ENCODE data around the gene NTSR2. TPM values are rescaled to one million over a fixed set of nuclear protein-coding genes. Genes with fewer than 3 reads are reported as not detected.

NTSR2 gene
- total and polyA plus RNA-seq, 4 donors: not detected

GRCh38 chr2:11649093-11649492 lies 20.9 kb downstream of the NTSR2 start:
- Histone ChIP-seq H3K27me3 (ENCODE audit: control insufficient read depth in 1 of 2, insufficient read depth in 2 of 2, low read length in 1 of 2) (no peaks in the 10 kb centered on the region), H3K4me1 (ENCODE audit: control insufficient read depth in 1 of 2, insufficient read depth in 2 of 2, low read length in 2 of 2) (peaks cover 0 to 2% of the 10 kb centered on the region in 2 donors), H3K4me3 (ENCODE audit: low read length in 2 of 2) (no peak overlapping the region), H3K36me3 (ENCODE audit: control insufficient read depth in 1 of 2, insufficient read depth in 2 of 2, low read length in 1 of 2) (no peaks in the 10 kb centered on the region), H3K27ac (ENCODE audit: low read depth in 1 of 2, low read length in 2 of 2) (no peak overlapping the region), H3K9me3 (ENCODE audit: control insufficient read depth, low read length) (no peaks in the 10 kb centered on the region)
- ATAC-seq (ENCODE audit: low FRiP score): no peak
- no peak for DNase-seq
- 66 to 68% methylated on average over 2 of the region's 2 CpGs for WGBS, 2 donors
- intact Hi-C loops (cut with DNase I): no loop called here

- WGBS, 2 donors: 44 to 46% methylated on average over 7 of the region's 7 CpGs
- ATAC-seq (ENCODE audit: low FRiP score): no peak
- intact Hi-C loops (cut with DNase I): no loop called here
- no peak overlapping the region for H3K27ac ChIP-seq (ENCODE audit: low read depth in 1 of 2, low read length in 2 of 2)
- no peak overlapping the region for H3K4me3 ChIP-seq (ENCODE audit: low read length in 2 of 2)
- no peaks in the 10 kb centered on the region for H3K27me3 ChIP-seq (ENCODE audit: control insufficient read depth in 1 of 2, insufficient read depth in 2 of 2, low read length in 1 of 2)
- no peak for DNase-seq
- H3K36me3 ChIP-seq (ENCODE audit: control insufficient read depth in 1 of 2, insufficient read depth in 2 of 2, low read length in 1 of 2): no peaks in the 10 kb centered on the region
- H3K9me3 ChIP-seq (ENCODE audit: control insufficient read depth, low read length): no peaks in the 10 kb centered on the region
- peaks cover 0 to 2% of the 10 kb centered on the region in 2 donors for H3K4me1 ChIP-seq (ENCODE audit: control insufficient read depth in 1 of 2, insufficient read depth in 2 of 2, low read length in 2 of 2)
Measured at GRCh38 chr2:11647834-11648600, 22.0 kb downstream of the NTSR2 start.

- H3K27me3 ChIP-seq (ENCODE audit: control insufficient read depth in 1 of 2, insufficient read depth in 2 of 2, low read length in 1 of 2): no peaks in the 10 kb centered on the region
- H3K4me3 ChIP-seq (ENCODE audit: low read length in 2 of 2): no peak overlapping the region
- no peak for ATAC-seq (ENCODE audit: low FRiP score)
- no peaks in the 10 kb centered on the region for H3K4me1 ChIP-seq (ENCODE audit: control insufficient read depth in 1 of 2, insufficient read depth in 2 of 2, low read length in 2 of 2)
- intact Hi-C loops (cut with DNase I): no loop called here
- H3K36me3 ChIP-seq (ENCODE audit: control insufficient read depth in 1 of 2, insufficient read depth in 2 of 2, low read length in 1 of 2): no peaks in the 10 kb centered on the region
- H3K27ac ChIP-seq (ENCODE audit: low read depth in 1 of 2, low read length in 2 of 2): no peak overlapping the region
- WGBS, 2 donors: 96 to 97% methylated on average over 3 of the region's 3 CpGs
- H3K9me3 ChIP-seq (ENCODE audit: control insufficient read depth, low read length): no peaks in the 10 kb centered on the region
- DNase-seq: no peak
Measured at GRCh38 chr2:11646530-11646929, 23.5 kb downstream of the NTSR2 start.

GRCh38 chr2:11644293-11644692 lies 25.7 kb downstream of the NTSR2 start:
- ATAC-seq (ENCODE audit: low FRiP score) (no peak), DNase-seq (no peak)
- H3K36me3 ChIP-seq (ENCODE audit: control insufficient read depth in 1 of 2, insufficient read depth in 2 of 2, low read length in 1 of 2): no peaks in the 10 kb centered on the region
- no peak overlapping the region for H3K4me3 ChIP-seq (ENCODE audit: low read length in 2 of 2)
- H3K27ac ChIP-seq (ENCODE audit: low read depth in 1 of 2, low read length in 2 of 2): no peak overlapping the region
- intact Hi-C loops (cut with DNase I): no loop called here
- no peaks in the 10 kb centered on the region for H3K27me3 ChIP-seq (ENCODE audit: control insufficient read depth in 1 of 2, insufficient read depth in 2 of 2, low read length in 1 of 2)
- H3K9me3 ChIP-seq (ENCODE audit: control insufficient read depth, low read length): no peaks in the 10 kb centered on the region
- H3K4me1 ChIP-seq (ENCODE audit: control insufficient read depth in 1 of 2, insufficient read depth in 2 of 2, low read length in 2 of 2): no peaks in the 10 kb centered on the region
- 80 to 83% methylated on average over 3 of the region's 3 CpGs for WGBS, 2 donors

GRCh38 chr2:11642972-11643371 lies 27.0 kb downstream of the NTSR2 start:
- intact Hi-C loops (cut with DNase I): no loop called here
- H3K27ac ChIP-seq (ENCODE audit: low read depth in 1 of 2, low read length in 2 of 2): no peak overlapping the region
- no peak for ATAC-seq (ENCODE audit: low FRiP score)
- H3K27me3 ChIP-seq (ENCODE audit: control insufficient read depth in 1 of 2, insufficient read depth in 2 of 2, low read length in 1 of 2): no peaks in the 10 kb centered on the region
- H3K9me3 ChIP-seq (ENCODE audit: control insufficient read depth, low read length): no peaks in the 10 kb centered on the region
- H3K4me3 ChIP-seq (ENCODE audit: low read length in 2 of 2): no peak overlapping the region
- no peaks in the 10 kb centered on the region for H3K36me3 ChIP-seq (ENCODE audit: control insufficient read depth in 1 of 2, insufficient read depth in 2 of 2, low read length in 1 of 2)
- H3K4me1 ChIP-seq (ENCODE audit: control insufficient read depth in 1 of 2, insufficient read depth in 2 of 2, low read length in 2 of 2): no peaks in the 10 kb centered on the region
- WGBS, 2 donors: 80 to 81% methylated on average over 7 of the region's 7 CpGs
- no peak for DNase-seq

GRCh38 chr2:11640132-11640531 lies 29.9 kb downstream of the NTSR2 start:
- no peaks in the 10 kb centered on the region for H3K4me1 ChIP-seq (ENCODE audit: control insufficient read depth in 1 of 2, insufficient read depth in 2 of 2, low read length in 2 of 2)
- DNase-seq (no peak), ATAC-seq (ENCODE audit: low FRiP score) (no peak)
- H3K27ac ChIP-seq (ENCODE audit: low read depth in 1 of 2, low read length in 2 of 2): no peak overlapping the region
- intact Hi-C loops (cut with DNase I): no loop called here
- no peaks in the 10 kb centered on the region for H3K27me3 ChIP-seq (ENCODE audit: control insufficient read depth in 1 of 2, insufficient read depth in 2 of 2, low read length in 1 of 2)
- no peak overlapping the region for H3K4me3 ChIP-seq (ENCODE audit: low read length in 2 of 2)
- H3K36me3 ChIP-seq (ENCODE audit: control insufficient read depth in 1 of 2, insufficient read depth in 2 of 2, low read length in 1 of 2): no peaks in the 10 kb centered on the region
- WGBS, 2 donors: 95% methylated on average over 27 of the region's 27 CpGs
- no peaks in the 10 kb centered on the region for H3K9me3 ChIP-seq (ENCODE audit: control insufficient read depth, low read length)

- no peaks in the 10 kb centered on the region for H3K36me3 ChIP-seq (ENCODE audit: control insufficient read depth in 1 of 2, insufficient read depth in 2 of 2, low read length in 1 of 2)
- WGBS, 2 donors: 83 to 84% methylated on average over 5 of the region's 5 CpGs
Measured at GRCh38 chr2:11639503-11639902, 30.5 kb downstream of the NTSR2 start.

GRCh38 chr2:11637546-11637945 lies 32.4 kb downstream of the NTSR2 start:
- no peak for DNase-seq
- Histone ChIP-seq H3K27ac (ENCODE audit: low read depth in 1 of 2, low read length in 2 of 2) (no peak overlapping the region), H3K4me3 (ENCODE audit: low read length in 2 of 2) (no peak overlapping the region), H3K36me3 (ENCODE audit: control insufficient read depth in 1 of 2, insufficient read depth in 2 of 2, low read length in 1 of 2) (no peaks in the 10 kb centered on the region), H3K27me3 (ENCODE audit: control insufficient read depth in 1 of 2, insufficient read depth in 2 of 2, low read length in 1 of 2) (no peaks in the 10 kb centered on the region), H3K4me1 (ENCODE audit: control insufficient read depth in 1 of 2, insufficient read depth in 2 of 2, low read length in 2 of 2) (no peaks in the 10 kb centered on the region), H3K9me3 (ENCODE audit: control insufficient read depth, low read length) (no peaks in the 10 kb centered on the region)
- intact Hi-C loops (cut with DNase I): no loop called here
- no peak for ATAC-seq (ENCODE audit: low FRiP score)
- WGBS, 2 donors: 89 to 91% methylated on average over 15 of the region's 15 CpGs

More at GRCh38 chr2:11639503-11639902, 30.5 kb downstream of the NTSR2 start:
- intact Hi-C loops (cut with DNase I): no loop called here
- ATAC-seq (ENCODE audit: low FRiP score) (no peak), DNase-seq (no peak)
- Histone ChIP-seq H3K27me3 (ENCODE audit: control insufficient read depth in 1 of 2, insufficient read depth in 2 of 2, low read length in 1 of 2) (no peaks in the 10 kb centered on the region), H3K27ac (ENCODE audit: low read depth in 1 of 2, low read length in 2 of 2) (no peak overlapping the region), H3K9me3 (ENCODE audit: control insufficient read depth, low read length) (no peaks in the 10 kb centered on the region), H3K4me3 (ENCODE audit: low read length in 2 of 2) (no peak overlapping the region), H3K4me1 (ENCODE audit: control insufficient read depth in 1 of 2, insufficient read depth in 2 of 2, low read length in 2 of 2) (no peaks in the 10 kb centered on the region)

GRCh38 chr2:11636593-11637295 lies 33.3 kb downstream of the NTSR2 start:
- H3K9me3 ChIP-seq (ENCODE audit: control insufficient read depth, low read length): no peaks in the 10 kb centered on the region

More at GRCh38 chr2:11636593-11637295, 33.3 kb downstream of the NTSR2 start:
- Histone ChIP-seq H3K4me1 (ENCODE audit: control insufficient read depth in 1 of 2, insufficient read depth in 2 of 2, low read length in 2 of 2) (no peaks in the 10 kb centered on the region), H3K27ac (ENCODE audit: low read depth in 1 of 2, low read length in 2 of 2) (no peak overlapping the region), H3K27me3 (ENCODE audit: control insufficient read depth in 1 of 2, insufficient read depth in 2 of 2, low read length in 1 of 2) (no peaks in the 10 kb centered on the region), H3K4me3 (ENCODE audit: low read length in 2 of 2) (no peak overlapping the region), H3K36me3 (ENCODE audit: control insufficient read depth in 1 of 2, insufficient read depth in 2 of 2, low read length in 1 of 2) (no peaks in the 10 kb centered on the region)
- 65 to 69% methylated on average over 11 of the region's 11 CpGs for WGBS, 2 donors
- no peak for DNase-seq
- no peak for ATAC-seq (ENCODE audit: low FRiP score)
- intact Hi-C loops (cut with DNase I): no loop called here

All from aorta (tissue), 5 donors.